Measurements from ENCODE around the gene ARMC7.
"Not testable (repeated sequence)": the region's sequence is repeated elsewhere in the genome, so short reads cannot be mapped to it uniquely, and the experiment has no call there.

Gene ARMC7

GRCh38 chr17:75154195-75155106, 44.7 kb downstream of the ARMC7 start, which contains the start of gene JPT1:
Gene JPT1, minus strand, starts transcription at chr17:75154512. Its CDS starts 115 bp downstream, at chr17:75154397.
- peak; percentile 100 for DNase-seq (ENCODE audit: low spot score)

DNA sequence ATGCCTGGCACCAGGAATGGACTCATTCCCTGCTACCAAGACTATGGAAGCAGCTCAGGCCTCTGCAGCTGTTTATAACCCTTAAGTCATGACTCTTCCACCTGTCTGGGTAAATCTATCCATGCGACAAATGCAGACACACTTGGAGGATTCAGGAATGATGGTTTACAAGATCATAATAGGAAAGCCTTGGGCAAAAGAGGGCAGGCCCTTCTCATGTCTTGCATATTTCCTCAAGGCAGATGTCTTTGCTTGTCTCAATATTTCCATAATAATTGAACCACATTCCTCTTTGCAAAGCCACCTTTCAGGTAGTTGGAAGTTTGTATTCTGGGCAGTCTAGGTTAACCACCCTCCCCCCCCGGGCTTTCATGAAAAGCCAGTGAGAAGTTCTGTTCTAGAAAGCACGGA, 45.4 kb downstream of the ARMC7 start:
- no peak for DNase-seq (ENCODE audit: low spot score)

DNA sequence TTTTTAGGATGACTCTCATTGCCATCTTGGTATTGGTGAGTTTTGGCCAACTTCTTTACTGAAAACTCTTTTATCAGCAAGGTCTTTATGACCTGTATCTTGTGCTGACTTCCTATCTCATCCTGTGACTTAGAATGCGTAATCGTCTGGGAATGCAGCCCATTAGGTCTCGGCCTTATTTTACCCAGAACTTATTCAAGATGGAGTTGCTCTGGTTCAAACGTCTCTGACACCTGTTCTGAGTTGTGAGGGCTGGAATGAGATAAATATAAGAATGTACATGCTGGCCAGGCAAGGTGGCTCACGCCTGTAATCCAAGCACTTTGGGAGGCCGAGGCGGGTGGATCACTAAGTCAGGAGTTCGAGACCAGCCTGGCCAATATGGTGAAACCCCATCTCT, 48.7 kb downstream of the ARMC7 start:
- not testable (repeated sequence) for DNase-seq (ENCODE audit: low spot score)

GRCh38 chr17:75159196-75160031, 49.6 kb downstream of the ARMC7 start:
- no peak for DNase-seq (ENCODE audit: low spot score)

- no peak for DNase-seq (ENCODE audit: low spot score)
These were observed 50.4 kb downstream of the ARMC7 start for GRCh38 chr17:75160211-75160610.

GRCh38 chr17:75163074-75163473, 53.3 kb downstream of the ARMC7 start:
- no peak for DNase-seq (ENCODE audit: low spot score)

GRCh38 chr17:75164606-75165005, 54.8 kb downstream of the ARMC7 start:
- DNase-seq (ENCODE audit: low spot score) = not testable (repeated sequence)

- no peak for DNase-seq (ENCODE audit: low spot score)
These were observed 59.2 kb downstream of the ARMC7 start for GRCh38 chr17:75168998-75169397.

- no peak for DNase-seq (ENCODE audit: low spot score)
These were observed 63.8 kb downstream of the ARMC7 start for GRCh38 chr17:75173526-75173925.

- DNase-seq (ENCODE audit: low spot score) = no peak
These were observed 65.2 kb downstream of the ARMC7 start for GRCh38 chr17:75174996-75175395.

GRCh38 chr17:75176625-75177024, 66.9 kb downstream of the ARMC7 start:
- DNase-seq (ENCODE audit: low spot score) = no peak

- DNase-seq (ENCODE audit: low spot score) = no peak
These were observed 68.7 kb downstream of the ARMC7 start for GRCh38 chr17:75178453-75178852.
